Upper lobe of left lung (tissue), 4 donors: Measurements from ENCODE around the gene CA10.

Experiments
- POLR2A ChIP-seq, 4 donors: fragments of 450-650 bp; IDR thresholded peaks; one replicate each; pipeline ENCODE4 v1.5.1; 2016 to 2017; ENCODE audit warnings: antibody characterized with exemption in 4 of 4, mild to moderate bottlenecking in 2 of 4
- POLR2AphosphoS5 ChIP-seq, 2 donors: sonication (generic); formaldehyde crosslinking; IDR thresholded peaks; one replicate each; pipeline ENCODE4 v1.5.1; 2017; ENCODE audit warnings: antibody characterized with exemption in 2 of 2
- TF ChIP-seq, protein P1 (sequence below), 6 experiments: fragments of 450-650 bp in 4 of 6; fragments of 200-600 bp in 2 of 6; sonication (generic) in 2 of 6; IDR thresholded peaks; one replicate each; pipeline ENCODE4 v1.5.1; 2016 to 2019; ENCODE audit warnings: antibody characterized with exemption in 6 of 6

DNA sequence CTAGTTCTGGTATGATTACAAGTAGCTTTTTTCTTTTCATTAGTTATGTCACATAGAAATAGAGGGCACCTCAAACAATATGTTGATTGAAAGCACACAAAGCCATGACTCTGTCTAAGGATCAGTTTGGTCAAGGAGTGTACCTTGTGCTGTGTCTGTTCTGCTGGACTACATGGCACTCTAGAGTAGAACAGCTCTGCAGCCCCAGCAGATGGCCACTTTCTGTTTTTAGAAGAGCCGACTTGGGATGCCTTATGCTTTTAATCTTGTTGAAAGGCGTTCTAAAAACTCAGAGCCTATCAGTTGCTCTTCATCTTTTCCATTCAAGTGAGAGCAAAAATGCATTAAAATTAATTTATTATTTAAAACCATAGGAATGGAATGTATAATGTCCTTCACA lies 49.3 kb upstream of the CA10 start:
- TF ChIP-seq, protein P1, sequence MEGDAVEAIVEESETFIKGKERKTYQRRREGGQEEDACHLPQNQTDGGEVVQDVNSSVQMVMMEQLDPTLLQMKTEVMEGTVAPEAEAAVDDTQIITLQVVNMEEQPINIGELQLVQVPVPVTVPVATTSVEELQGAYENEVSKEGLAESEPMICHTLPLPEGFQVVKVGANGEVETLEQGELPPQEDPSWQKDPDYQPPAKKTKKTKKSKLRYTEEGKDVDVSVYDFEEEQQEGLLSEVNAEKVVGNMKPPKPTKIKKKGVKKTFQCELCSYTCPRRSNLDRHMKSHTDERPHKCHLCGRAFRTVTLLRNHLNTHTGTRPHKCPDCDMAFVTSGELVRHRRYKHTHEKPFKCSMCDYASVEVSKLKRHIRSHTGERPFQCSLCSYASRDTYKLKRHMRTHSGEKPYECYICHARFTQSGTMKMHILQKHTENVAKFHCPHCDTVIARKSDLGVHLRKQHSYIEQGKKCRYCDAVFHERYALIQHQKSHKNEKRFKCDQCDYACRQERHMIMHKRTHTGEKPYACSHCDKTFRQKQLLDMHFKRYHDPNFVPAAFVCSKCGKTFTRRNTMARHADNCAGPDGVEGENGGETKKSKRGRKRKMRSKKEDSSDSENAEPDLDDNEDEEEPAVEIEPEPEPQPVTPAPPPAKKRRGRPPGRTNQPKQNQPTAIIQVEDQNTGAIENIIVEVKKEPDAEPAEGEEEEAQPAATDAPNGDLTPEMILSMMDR (IDR thresholded peaks at IDR 0.05), result no peak
- TF ChIP-seq POLR2A (IDR thresholded peaks at IDR 0.05) (no peak), POLR2AphosphoS5 (IDR thresholded peaks at IDR 0.05) (no peak)
